ENCODE measurements around the gene MAFF.

Gene MAFF

DNA sequence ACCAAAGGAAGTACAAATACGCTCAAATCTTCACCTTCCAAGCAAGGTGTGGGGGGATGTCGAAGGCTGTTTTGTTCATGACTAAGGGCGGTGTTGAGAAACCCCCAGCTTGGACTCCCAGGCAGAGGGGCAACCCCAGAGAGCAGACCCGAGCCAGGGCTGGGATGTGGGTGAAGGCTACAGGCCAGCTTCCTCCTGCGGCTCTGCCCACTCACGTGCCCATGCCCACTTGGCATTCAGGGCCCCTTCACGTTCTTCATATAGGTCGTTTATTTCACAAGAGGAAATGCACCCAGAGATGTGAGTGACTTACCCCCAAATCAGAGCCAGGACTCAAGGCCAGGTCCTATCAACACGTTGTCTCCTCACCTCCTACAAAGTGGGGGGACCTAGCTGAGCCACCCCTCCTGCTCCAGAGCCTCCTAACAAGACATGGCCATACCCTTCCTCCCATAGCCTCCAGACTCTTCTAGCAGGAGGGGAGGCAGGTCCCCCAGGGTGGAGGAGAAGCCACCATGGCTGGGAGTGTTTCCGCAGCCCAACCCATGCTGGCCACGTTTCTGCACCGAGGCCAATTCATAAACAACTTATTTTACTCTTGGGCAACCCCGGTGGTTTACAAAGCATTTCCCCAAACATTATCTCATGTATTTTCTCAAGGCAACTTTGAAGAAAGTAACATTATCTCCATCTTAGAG is 49.0 kb downstream of the MAFF start:
- no peaks in the 10 kb centered on the region for H3K9me3 ChIP-seq (ENCODE audit: control insufficient read depth, insufficient read depth, low read depth, low read length)
- no peak overlapping the region for H3K27ac ChIP-seq (ENCODE audit: low read depth, low read length)
- no peak overlapping the region for H3K9ac ChIP-seq (ENCODE audit: low read length)

DNA sequence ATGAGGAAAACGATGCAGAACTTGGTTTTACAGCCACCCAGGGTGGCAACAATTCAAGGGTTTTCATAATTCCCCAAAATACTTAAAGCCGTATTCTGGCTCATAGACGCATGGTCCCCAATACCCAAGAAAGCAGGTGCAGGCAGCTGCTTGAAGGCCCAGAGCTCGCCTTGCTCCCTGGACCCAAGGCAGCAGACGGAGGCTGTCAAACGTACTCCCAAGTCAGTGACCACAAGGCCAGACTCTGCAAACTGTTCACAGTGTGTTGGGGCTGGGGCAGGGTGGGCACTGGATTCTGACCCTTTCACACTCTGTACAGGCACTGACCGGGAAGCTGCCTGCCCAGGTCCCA is 49.5 kb downstream of the MAFF start:
- H3K27ac ChIP-seq (ENCODE audit: low read depth, low read length) = no peak overlapping the region
- H3K36me3 ChIP-seq (ENCODE audit: control insufficient read depth, insufficient read depth, low read length) = peaks cover 20% of the 10 kb centered on the region
- H3K27me3 ChIP-seq (ENCODE audit: control insufficient read depth, insufficient read depth, low read length) = no peaks in the 10 kb centered on the region
- H3K9ac ChIP-seq (ENCODE audit: low read length) = no peak overlapping the region
- no peaks in the 10 kb centered on the region for H3K9me3 ChIP-seq (ENCODE audit: control insufficient read depth, insufficient read depth, low read depth, low read length)
- no peaks in the 10 kb centered on the region for H3K4me1 ChIP-seq (ENCODE audit: control insufficient read depth, insufficient read depth, low read length)
- no peak overlapping the region for H3K4me3 ChIP-seq (ENCODE audit: low read depth, low read length)

More for the DNA sequence above, 49.0 kb downstream of the MAFF start:
- H3K4me3 ChIP-seq (ENCODE audit: low read depth, low read length) = no peak overlapping the region
- H3K4me1 ChIP-seq (ENCODE audit: control insufficient read depth, insufficient read depth, low read length) = no peaks in the 10 kb centered on the region
- H3K27me3 ChIP-seq (ENCODE audit: control insufficient read depth, insufficient read depth, low read length) = no peaks in the 10 kb centered on the region
- H3K36me3 ChIP-seq (ENCODE audit: control insufficient read depth, insufficient read depth, low read length) = peaks cover 26% of the 10 kb centered on the region

DNA sequence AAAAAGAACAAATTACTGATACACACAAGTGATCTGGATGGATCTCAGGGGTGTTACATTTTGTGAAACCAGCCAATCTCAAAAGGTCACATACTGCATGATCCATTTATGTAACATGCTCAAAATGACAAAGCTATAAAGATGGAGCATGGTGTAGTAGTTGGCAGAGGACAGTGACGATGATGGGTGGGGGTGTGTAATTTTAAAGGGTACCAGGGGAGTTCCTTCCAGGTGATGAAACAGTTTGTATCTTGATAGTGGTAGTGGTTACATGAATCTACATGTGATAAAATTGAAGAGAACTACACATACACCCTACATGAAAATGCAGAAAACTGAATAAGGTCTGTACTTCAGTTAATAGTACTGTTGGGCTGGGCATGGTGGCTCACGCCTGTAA is 53.9 kb downstream of the MAFF start:
- Histone ChIP-seq H3K9me3 (ENCODE audit: control insufficient read depth, insufficient read depth, low read depth, low read length) (no peaks in the 10 kb centered on the region), H3K4me3 (ENCODE audit: low read depth, low read length) (no peak overlapping the region), H3K27me3 (ENCODE audit: control insufficient read depth, insufficient read depth, low read length) (no peaks in the 10 kb centered on the region), H3K36me3 (ENCODE audit: control insufficient read depth, insufficient read depth, low read length) (peaks cover 2% of the 10 kb centered on the region; the same call in 1 of the 2 replicates), H3K27ac (ENCODE audit: low read depth, low read length) (no peak overlapping the region), H3K4me1 (ENCODE audit: control insufficient read depth, insufficient read depth, low read length) (peaks cover 6% of the 10 kb centered on the region; the same call in 1 of the 2 replicates), H3K9ac (ENCODE audit: low read length) (no peak overlapping the region)

GRCh38 chr22:38257181-38257580 is 55.4 kb downstream of the MAFF start:
- no peaks in the 10 kb centered on the region for H3K9me3 ChIP-seq (ENCODE audit: control insufficient read depth, insufficient read depth, low read depth, low read length)
- peaks cover 8% of the 10 kb centered on the region; the same call in 1 of the 2 replicates for H3K4me1 ChIP-seq (ENCODE audit: control insufficient read depth, insufficient read depth, low read length)
- no peaks in the 10 kb centered on the region for H3K27me3 ChIP-seq (ENCODE audit: control insufficient read depth, insufficient read depth, low read length)
- no peak overlapping the region for H3K4me3 ChIP-seq (ENCODE audit: low read depth, low read length)
- H3K27ac ChIP-seq (ENCODE audit: low read depth, low read length) = no peak overlapping the region
- H3K36me3 ChIP-seq (ENCODE audit: control insufficient read depth, insufficient read depth, low read length) = peaks cover 2% of the 10 kb centered on the region; the same call in 1 of the 2 replicates
- H3K9ac ChIP-seq (ENCODE audit: low read length) = no peak overlapping the region

DNA sequence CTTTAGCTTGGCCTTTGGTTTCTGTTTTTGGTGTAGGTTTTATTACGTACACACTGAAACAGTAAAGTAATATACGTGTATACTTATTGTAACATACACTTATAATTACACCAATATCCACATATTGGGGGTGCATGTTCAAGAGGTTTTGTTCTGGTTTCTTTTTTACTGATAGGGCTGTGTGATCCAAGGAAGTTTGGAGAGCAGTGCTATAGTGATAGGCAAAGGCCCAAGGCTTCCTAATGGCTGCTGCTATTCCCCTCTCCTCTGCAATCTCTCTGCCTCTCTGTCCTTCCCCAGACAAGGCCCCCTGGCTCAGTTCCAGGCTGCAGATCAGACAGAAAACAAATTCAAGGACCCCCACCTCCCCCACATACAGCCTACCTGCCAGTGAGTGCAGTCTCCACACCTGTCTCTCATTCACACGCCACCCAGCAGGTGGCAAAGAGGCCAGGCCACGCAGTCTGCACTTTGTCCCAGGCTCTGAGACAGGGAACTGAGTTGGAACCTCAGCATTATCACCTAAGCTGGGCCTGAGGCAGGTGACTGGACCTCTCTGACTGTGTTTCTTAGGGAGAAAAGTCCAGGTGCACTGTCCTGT is 56.0 kb downstream of the MAFF start:
- Histone ChIP-seq H3K27ac (ENCODE audit: low read depth, low read length) (no peak overlapping the region), H3K27me3 (ENCODE audit: control insufficient read depth, insufficient read depth, low read length) (no peaks in the 10 kb centered on the region), H3K36me3 (ENCODE audit: control insufficient read depth, insufficient read depth, low read length) (no peaks in the 10 kb centered on the region), H3K4me1 (ENCODE audit: control insufficient read depth, insufficient read depth, low read length) (peaks cover 13% of the 10 kb centered on the region; the same call in 1 of the 2 replicates), H3K4me3 (ENCODE audit: low read depth, low read length) (no peak overlapping the region), H3K9ac (ENCODE audit: low read length) (no peak overlapping the region), H3K9me3 (ENCODE audit: control insufficient read depth, insufficient read depth, low read depth, low read length) (no peaks in the 10 kb centered on the region)

DNA sequence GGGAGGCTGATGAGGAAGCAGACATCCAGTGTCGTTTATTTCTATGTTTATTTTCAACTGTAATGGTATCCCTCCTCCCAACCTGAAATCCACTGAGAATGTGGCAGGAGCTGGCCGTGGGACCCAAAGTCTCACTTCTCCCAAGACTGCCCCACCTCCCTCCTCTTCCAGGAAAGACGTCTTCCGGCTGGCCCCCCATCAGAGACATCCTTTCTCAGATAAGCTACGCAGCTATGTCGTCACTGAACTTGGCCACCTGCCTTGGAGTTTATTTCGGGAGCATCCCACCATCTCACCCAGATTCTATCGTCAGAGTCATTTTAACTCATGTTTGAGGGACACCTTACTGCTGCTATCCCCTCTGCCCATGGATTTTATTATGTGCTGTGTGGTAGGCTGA is 57.1 kb downstream of the MAFF start:
- Histone ChIP-seq H3K27me3 (ENCODE audit: control insufficient read depth, insufficient read depth, low read length) (no peaks in the 10 kb centered on the region), H3K27ac (ENCODE audit: low read depth, low read length) (no peak overlapping the region), H3K9ac (ENCODE audit: low read length) (no peak overlapping the region), H3K9me3 (ENCODE audit: control insufficient read depth, insufficient read depth, low read depth, low read length) (no peaks in the 10 kb centered on the region), H3K4me3 (ENCODE audit: low read depth, low read length) (no peak overlapping the region), H3K36me3 (ENCODE audit: control insufficient read depth, insufficient read depth, low read length) (0 out of 2 replicates have a peak, but pooled peaks cover 4% of the 10 kb centered on the region), H3K4me1 (ENCODE audit: control insufficient read depth, insufficient read depth, low read length) (peaks cover 13% of the 10 kb centered on the region; the same call in 1 of the 2 replicates)

- no peak overlapping the region for H3K9ac ChIP-seq (ENCODE audit: low read length)
- H3K27me3 ChIP-seq (ENCODE audit: control insufficient read depth, insufficient read depth, low read length) = no peaks in the 10 kb centered on the region
- H3K9me3 ChIP-seq (ENCODE audit: control insufficient read depth, insufficient read depth, low read depth, low read length) = no peaks in the 10 kb centered on the region
- peaks cover 5% of the 10 kb centered on the region; the same call in 1 of the 2 replicates for H3K36me3 ChIP-seq (ENCODE audit: control insufficient read depth, insufficient read depth, low read length)
- no peak overlapping the region for H3K27ac ChIP-seq (ENCODE audit: low read depth, low read length)
- peaks cover 13% of the 10 kb centered on the region; the same call in 1 of the 2 replicates for H3K4me1 ChIP-seq (ENCODE audit: control insufficient read depth, insufficient read depth, low read length)
- H3K4me3 ChIP-seq (ENCODE audit: low read depth, low read length) = no peak overlapping the region
These were observed 57.6 kb downstream of the MAFF start for GRCh38 chr22:38259370-38259769.

DNA sequence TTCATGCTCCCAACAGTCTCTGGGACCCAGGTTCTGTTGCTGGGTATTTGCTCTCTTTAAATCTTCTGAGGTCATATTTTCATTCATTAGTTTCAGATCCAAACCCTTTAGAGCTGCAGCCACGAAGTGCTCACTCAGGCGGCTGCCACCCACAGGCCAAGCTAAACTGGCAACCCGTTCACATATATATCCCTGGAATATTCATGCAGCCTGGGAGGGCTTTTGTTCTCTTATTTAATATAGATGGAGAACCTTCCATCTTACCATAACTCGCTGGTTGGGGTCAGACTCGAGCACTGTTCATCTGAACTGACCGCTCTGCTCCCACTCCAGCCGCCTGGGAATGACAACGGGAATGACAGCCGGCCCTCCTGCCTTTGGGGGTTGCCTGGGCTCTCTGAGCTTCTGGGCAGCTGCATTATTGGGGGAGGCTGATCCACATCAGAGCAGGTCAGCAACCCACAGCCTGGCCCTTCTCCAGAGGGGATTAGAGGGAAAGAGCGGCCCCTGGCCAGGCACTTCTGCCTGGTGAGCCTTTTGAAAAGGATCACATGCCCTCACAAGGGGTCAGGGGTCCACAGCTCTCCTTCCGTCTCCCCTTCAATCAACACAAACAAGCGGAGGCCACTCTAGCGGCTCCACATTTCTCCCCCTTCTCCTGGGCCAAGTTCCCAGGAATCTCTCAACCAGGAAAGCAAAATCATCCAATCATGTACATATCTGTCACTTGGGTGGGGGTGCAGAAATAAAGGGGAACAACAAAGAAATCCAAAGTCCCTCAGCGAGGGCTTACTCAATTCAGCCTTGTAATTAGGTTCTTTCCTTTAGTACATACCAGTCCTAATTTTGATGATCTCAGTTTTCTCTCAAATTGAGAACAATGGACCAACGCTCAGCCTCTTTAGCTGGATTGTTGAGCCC is 59.2 kb downstream of the MAFF start:
- peaks cover 9% of the 10 kb centered on the region for H3K36me3 ChIP-seq (ENCODE audit: control insufficient read depth, insufficient read depth, low read length)
- H3K9me3 ChIP-seq (ENCODE audit: control insufficient read depth, insufficient read depth, low read depth, low read length) = no peaks in the 10 kb centered on the region
- H3K9ac ChIP-seq (ENCODE audit: low read length) = no peak overlapping the region
- H3K4me1 ChIP-seq (ENCODE audit: control insufficient read depth, insufficient read depth, low read length) = peaks cover 16% of the 10 kb centered on the region; the same call in 1 of the 2 replicates
- H3K4me3 ChIP-seq (ENCODE audit: low read depth, low read length) = no peak overlapping the region
- no peaks in the 10 kb centered on the region for H3K27me3 ChIP-seq (ENCODE audit: control insufficient read depth, insufficient read depth, low read length)
- H3K27ac ChIP-seq (ENCODE audit: low read depth, low read length) = no peak overlapping the region

GRCh38 chr22:38262051-38262795 is 60.4 kb downstream of the MAFF start:
- Histone ChIP-seq H3K27ac (ENCODE audit: low read depth, low read length) (no peak overlapping the region), H3K4me1 (ENCODE audit: control insufficient read depth, insufficient read depth, low read length) (peaks cover 20% of the 10 kb centered on the region; the same call in 1 of the 2 replicates), H3K36me3 (ENCODE audit: control insufficient read depth, insufficient read depth, low read length) (peaks cover 13% of the 10 kb centered on the region), H3K9me3 (ENCODE audit: control insufficient read depth, insufficient read depth, low read depth, low read length) (no peaks in the 10 kb centered on the region), H3K4me3 (ENCODE audit: low read depth, low read length) (no peak overlapping the region), H3K9ac (ENCODE audit: low read length) (no peak overlapping the region), H3K27me3 (ENCODE audit: control insufficient read depth, insufficient read depth, low read length) (no peaks in the 10 kb centered on the region)

DNA sequence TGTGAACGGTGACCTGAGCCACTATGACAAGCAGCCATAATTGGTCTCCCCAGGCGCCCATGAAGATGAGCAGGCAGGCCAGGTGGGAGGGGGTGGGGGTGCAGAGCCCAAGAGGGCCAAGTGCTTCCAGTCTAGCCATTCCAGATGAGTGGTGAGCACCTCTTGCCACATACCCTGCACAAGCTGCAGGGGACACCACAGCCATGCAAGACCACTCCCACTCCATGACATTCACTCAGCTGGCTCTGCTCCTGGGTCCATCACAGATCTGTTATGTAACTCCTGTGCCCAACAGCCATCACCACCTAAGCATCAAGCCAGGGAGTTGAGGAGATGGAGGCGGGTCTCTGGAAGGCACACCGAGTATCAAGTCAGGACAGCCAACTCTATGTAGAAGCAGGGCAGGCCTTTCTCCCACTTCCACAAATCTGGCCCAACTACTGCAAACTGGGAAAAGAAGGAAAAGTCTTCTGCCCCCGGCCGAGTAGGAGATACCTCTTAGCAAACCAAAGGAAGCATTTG is 62.6 kb downstream of the MAFF start:
- Histone ChIP-seq H3K9me3 (ENCODE audit: control insufficient read depth, insufficient read depth, low read depth, low read length) (no peaks in the 10 kb centered on the region), H3K27ac (ENCODE audit: low read depth, low read length) (no peak overlapping the region), H3K4me3 (ENCODE audit: low read depth, low read length) (no peak overlapping the region), H3K36me3 (ENCODE audit: control insufficient read depth, insufficient read depth, low read length) (peaks cover 13% of the 10 kb centered on the region), H3K4me1 (ENCODE audit: control insufficient read depth, insufficient read depth, low read length) (peaks cover 14% of the 10 kb centered on the region; the same call in 1 of the 2 replicates), H3K9ac (ENCODE audit: low read length) (no peak overlapping the region), H3K27me3 (ENCODE audit: control insufficient read depth, insufficient read depth, low read length) (no peaks in the 10 kb centered on the region)
